ENCODE results near the gene ZNF532.

ZNF532 gene

DNA sequence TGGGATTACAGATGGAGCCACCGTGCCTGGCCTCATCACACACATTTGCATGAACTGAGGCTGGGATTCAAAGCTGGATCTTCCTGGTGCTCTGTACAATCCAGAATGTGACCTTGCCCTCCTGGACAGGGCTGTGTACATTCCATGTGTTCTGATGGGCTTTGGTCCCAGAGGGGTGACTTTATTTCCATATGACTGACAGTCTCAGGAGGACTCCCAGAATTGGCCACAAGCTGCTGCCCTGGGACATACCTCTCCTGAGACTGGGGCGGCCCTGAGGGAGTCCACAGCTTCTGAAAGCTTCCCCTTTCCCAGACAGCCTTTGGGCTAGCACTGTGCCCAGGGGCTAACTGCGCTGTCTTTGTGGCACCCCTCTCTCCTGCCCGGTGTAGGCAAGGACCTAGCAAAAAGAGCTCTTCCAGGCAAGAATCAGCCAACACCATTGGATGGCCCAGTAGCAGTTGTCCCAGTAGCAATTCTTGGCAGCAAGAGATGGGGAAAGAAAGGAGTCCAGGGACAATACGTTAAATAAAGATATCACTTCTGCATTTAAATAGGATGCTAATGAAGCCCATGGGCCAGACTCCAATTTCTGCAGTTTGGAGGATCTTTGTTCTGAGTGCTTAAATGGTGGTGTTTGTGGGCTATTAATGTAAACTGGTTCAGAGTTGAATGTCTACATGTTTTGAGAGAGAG lies 26.4 kb upstream of the ZNF532 start:
- Mint-ChIP-seq H3K9me3 (peaks cover 3% of the 10 kb centered on the region), H3K27me3 (ENCODE audit: low read depth) (peaks cover 7% of the 10 kb centered on the region), H3K27ac (no peak overlapping the region), H3K4me1 (peaks cover 5% of the 10 kb centered on the region), H3K4me3 (no peak overlapping the region), H3K36me3 (ENCODE audit: low read depth) (no peaks in the 10 kb centered on the region)
- TF ChIP-seq, protein P1, sequence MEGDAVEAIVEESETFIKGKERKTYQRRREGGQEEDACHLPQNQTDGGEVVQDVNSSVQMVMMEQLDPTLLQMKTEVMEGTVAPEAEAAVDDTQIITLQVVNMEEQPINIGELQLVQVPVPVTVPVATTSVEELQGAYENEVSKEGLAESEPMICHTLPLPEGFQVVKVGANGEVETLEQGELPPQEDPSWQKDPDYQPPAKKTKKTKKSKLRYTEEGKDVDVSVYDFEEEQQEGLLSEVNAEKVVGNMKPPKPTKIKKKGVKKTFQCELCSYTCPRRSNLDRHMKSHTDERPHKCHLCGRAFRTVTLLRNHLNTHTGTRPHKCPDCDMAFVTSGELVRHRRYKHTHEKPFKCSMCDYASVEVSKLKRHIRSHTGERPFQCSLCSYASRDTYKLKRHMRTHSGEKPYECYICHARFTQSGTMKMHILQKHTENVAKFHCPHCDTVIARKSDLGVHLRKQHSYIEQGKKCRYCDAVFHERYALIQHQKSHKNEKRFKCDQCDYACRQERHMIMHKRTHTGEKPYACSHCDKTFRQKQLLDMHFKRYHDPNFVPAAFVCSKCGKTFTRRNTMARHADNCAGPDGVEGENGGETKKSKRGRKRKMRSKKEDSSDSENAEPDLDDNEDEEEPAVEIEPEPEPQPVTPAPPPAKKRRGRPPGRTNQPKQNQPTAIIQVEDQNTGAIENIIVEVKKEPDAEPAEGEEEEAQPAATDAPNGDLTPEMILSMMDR (IDR thresholded peaks at IDR 0.05; ENCODE audit: unreplicated experiment in 3 of 3) = no peak

GRCh38 chr18:58838946-58839345 lies 25.7 kb upstream of the ZNF532 start:
- TF ChIP-seq, protein P1 (IDR thresholded peaks at IDR 0.05; ENCODE audit: unreplicated experiment in 3 of 3) = no peak
- peaks cover 3% of the 10 kb centered on the region for H3K9me3 Mint-ChIP-seq
- H3K4me3 Mint-ChIP-seq = no peak overlapping the region
- no peak overlapping the region for H3K27ac Mint-ChIP-seq
- peaks cover 10% of the 10 kb centered on the region for H3K27me3 Mint-ChIP-seq (ENCODE audit: low read depth)
- peaks cover 11% of the 10 kb centered on the region for H3K4me1 Mint-ChIP-seq
- H3K36me3 Mint-ChIP-seq (ENCODE audit: low read depth) = no peaks in the 10 kb centered on the region

GRCh38 chr18:58842978-58843687 lies 21.5 kb upstream of the ZNF532 start:
- peaks cover 3% of the 10 kb centered on the region for H3K9me3 Mint-ChIP-seq
- no peak overlapping the region for H3K4me3 Mint-ChIP-seq
- no peaks in the 10 kb centered on the region for H3K36me3 Mint-ChIP-seq (ENCODE audit: low read depth)
- TF ChIP-seq, protein P1 (IDR thresholded peaks at IDR 0.05; ENCODE audit: unreplicated experiment in 3 of 3) = no peak
- H3K27ac Mint-ChIP-seq = peak overlapping the region; percentile 16 to 84 (median 50)
- H3K27me3 Mint-ChIP-seq (ENCODE audit: low read depth) = peaks cover 37% of the 10 kb centered on the region
- peaks cover 35% of the 10 kb centered on the region for H3K4me1 Mint-ChIP-seq

DNA sequence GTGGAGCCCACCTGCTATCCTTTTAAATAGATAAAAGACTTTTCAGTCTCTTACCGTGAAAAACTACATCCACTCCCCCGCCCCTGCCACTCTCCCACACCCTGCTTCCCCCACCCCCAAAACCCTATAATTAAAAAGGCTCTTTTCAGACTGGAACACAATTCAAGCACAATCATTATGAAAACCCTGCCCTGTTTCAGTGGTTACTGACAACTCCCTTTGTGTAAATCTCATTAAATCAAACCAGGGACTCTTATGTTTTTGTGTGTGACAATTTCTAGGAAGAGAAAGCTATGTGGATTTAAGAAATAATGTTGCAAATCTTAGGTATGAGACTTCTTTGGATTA lies 21.0 kb upstream of the ZNF532 start:
- TF ChIP-seq, protein P1 (IDR thresholded peaks at IDR 0.05; ENCODE audit: unreplicated experiment in 3 of 3) = no peak
- Mint-ChIP-seq H3K9me3 (peaks cover 3% of the 10 kb centered on the region), H3K27ac (peak overlapping the region; percentile 16 to 84 (median 50)), H3K27me3 (ENCODE audit: low read depth) (peaks cover 42% of the 10 kb centered on the region), H3K4me1 (peaks cover 35% of the 10 kb centered on the region), H3K36me3 (ENCODE audit: low read depth) (no peaks in the 10 kb centered on the region), H3K4me3 (no peak overlapping the region)

DNA sequence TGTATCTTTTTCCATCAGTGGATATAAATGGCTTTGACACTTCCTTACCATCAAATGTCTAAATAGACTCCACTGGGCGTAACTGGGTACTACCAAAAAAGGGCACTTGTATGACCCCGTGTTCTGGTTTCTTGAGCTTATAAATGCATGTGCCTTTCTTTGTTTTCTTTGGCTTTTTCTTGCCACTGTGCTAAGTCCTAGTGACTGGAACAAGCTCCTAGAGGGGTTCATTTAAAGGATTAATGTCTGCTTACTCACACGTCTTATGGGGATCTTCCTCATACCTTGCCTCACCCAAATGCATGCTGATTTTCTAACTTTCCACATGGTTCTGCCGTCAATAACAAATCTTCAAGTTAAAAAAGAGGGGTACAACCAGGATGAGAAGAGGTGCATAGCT lies 19.8 kb upstream of the ZNF532 start:
- peak overlapping the region in 2 of 3 experiments; percentile 27 to 33 for H3K27ac Mint-ChIP-seq
- peaks cover 46% of the 10 kb centered on the region for H3K27me3 Mint-ChIP-seq (ENCODE audit: low read depth)
- TF ChIP-seq, protein P1 (IDR thresholded peaks at IDR 0.05; ENCODE audit: unreplicated experiment in 3 of 3) = no peak
- no peaks in the 10 kb centered on the region for H3K9me3 Mint-ChIP-seq
- peaks cover 35% of the 10 kb centered on the region for H3K4me1 Mint-ChIP-seq
- no peak overlapping the region for H3K4me3 Mint-ChIP-seq
- H3K36me3 Mint-ChIP-seq (ENCODE audit: low read depth) = no peaks in the 10 kb centered on the region

Measured in nephron (organoid).